Mesothelial cell of epicardium (in vitro differentiated cells): Measurements from ENCODE around the gene CDX2. TPM values are rescaled to one million over a fixed set of nuclear protein-coding genes. Genes with fewer than 3 reads are reported as not detected.

Source experiments
- DNase-seq, 2 experiments: peaks; one replicate each; pipeline ENCODE4 v3.0.0; 2021; ENCODE audit warnings: low spot score in 2 of 2; ENCODE audit not compliant: unreplicated experiment in 2 of 2
- H3K27ac Mint-ChIP-seq: 2 replicates; pipeline ENCODE4 v1.8.0; 2021; ENCODE audit warnings: mixed read lengths
- H3K27me3 Mint-ChIP-seq: 2 replicates; pipeline ENCODE4 v1.8.0; 2021; ENCODE audit warnings: low read depth, mixed read lengths
- H3K36me3 Mint-ChIP-seq: 2 replicates; pipeline ENCODE4 v1.8.0; 2021; ENCODE audit warnings: mixed read lengths
- H3K4me1 Mint-ChIP-seq: 2 replicates; pipeline ENCODE4 v1.8.0; 2021; ENCODE audit warnings: mixed read lengths
- H3K4me3 Mint-ChIP-seq: 2 replicates; pipeline ENCODE4 v1.8.0; 2021; ENCODE audit warnings: mild to moderate bottlenecking, moderate library complexity, mixed read lengths
- H3K9me3 Mint-ChIP-seq: 2 replicates; pipeline ENCODE4 v1.8.0; 2021; ENCODE audit warnings: mixed read lengths
- CTCF ChIP-seq: fragments of 200-600 bp; sonication (generic); IDR thresholded peaks from one replicate; pipeline ENCODE4 v1.5.0; 2021; ENCODE audit warnings: antibody characterized with exemption; ENCODE audit not compliant: unreplicated experiment
- total RNA-seq: library from RNA; stranded (reverse); gene quantifications from 3 replicates; pipeline ENCODE4 v1.2.1, GENCODE V29; 2021

CDX2 gene
- total RNA-seq, 1 donor from 2014 or later: 0.16 TPM

- Mint-ChIP-seq H3K27ac (no peak overlapping the region), H3K9me3 (no peaks in the 10 kb centered on the region), H3K27me3 (peaks cover 94% of the 10 kb centered on the region), H3K36me3 (no peaks in the 10 kb centered on the region), H3K4me1 (peaks cover 27% of the 10 kb centered on the region), H3K4me3 (no peak overlapping the region)
- DNase-seq: no peak
- no peak for TF ChIP-seq CTCF
Measured at GRCh38 chr13:27962128-27962841, 6.8 kb downstream of the CDX2 start.

- Mint-ChIP-seq H3K36me3 (no peaks in the 10 kb centered on the region), H3K27ac (no peak overlapping the region), H3K4me3 (peak overlapping the region; percentile 17), H3K27me3 (peaks cover 92% of the 10 kb centered on the region), H3K4me1 (peaks cover 27% of the 10 kb centered on the region), H3K9me3 (no peaks in the 10 kb centered on the region)
- no peak for TF ChIP-seq CTCF
- no peak for DNase-seq
Measured at GRCh38 chr13:27961227-27962085, 7.7 kb downstream of the CDX2 start.

- no peaks in the 10 kb centered on the region for H3K9me3 Mint-ChIP-seq
- H3K36me3 Mint-ChIP-seq: no peaks in the 10 kb centered on the region
- H3K27ac Mint-ChIP-seq: no peak overlapping the region
- H3K27me3 Mint-ChIP-seq: peaks cover 91% of the 10 kb centered on the region
- no peak for DNase-seq
- H3K4me1 Mint-ChIP-seq: peaks cover 19% of the 10 kb centered on the region
- TF ChIP-seq CTCF: peak; percentile 43
- H3K4me3 Mint-ChIP-seq: peak overlapping the region; percentile 56
Measured at GRCh38 chr13:27960362-27961226, 8.5 kb downstream of the CDX2 start.

- Mint-ChIP-seq H3K27me3 (peaks cover 91% of the 10 kb centered on the region), H3K4me3 (peak overlapping the region; percentile 56), H3K4me1 (peaks cover 18% of the 10 kb centered on the region), H3K27ac (no peak overlapping the region), H3K9me3 (no peaks in the 10 kb centered on the region), H3K36me3 (no peaks in the 10 kb centered on the region)
- no peak for TF ChIP-seq CTCF
- no peak for DNase-seq
Measured at GRCh38 chr13:27959976-27960361, 9.1 kb downstream of the CDX2 start.

GRCh38 chr13:27956576-27957300 is 12.4 kb downstream of the CDX2 start:
- H3K36me3 Mint-ChIP-seq: no peaks in the 10 kb centered on the region
- no peak for DNase-seq
- H3K9me3 Mint-ChIP-seq: no peaks in the 10 kb centered on the region
- no peak for TF ChIP-seq CTCF
- no peak overlapping the region for H3K27ac Mint-ChIP-seq
- H3K4me1 Mint-ChIP-seq: peaks cover 25% of the 10 kb centered on the region
- H3K4me3 Mint-ChIP-seq: no peak overlapping the region
- peaks cover 83% of the 10 kb centered on the region for H3K27me3 Mint-ChIP-seq
